K562 (cell line): Measurements from ENCODE around the gene NACC1. TPM values are rescaled to one million over a fixed set of nuclear protein-coding genes. Genes with fewer than 3 reads are reported as not detected.

ENCODE experiments used
- ATAC-seq: fragments of 200-7000 bp; cut with Tn5 transposase; 3 replicates; pipeline ENCODE4 v1.9.1; 2020; ENCODE audit warnings: moderate library complexity
- BruUV-seq: library from RNA; stranded (reverse); fragments of 400-500 nt; replicated peaks from 2 replicates; lab custom pipeline; 2021; lab: Mats Ljungman, UMichigan
- CTCF ChIA-PET: fragments of 300-600 bp; formaldehyde crosslinking; extraction: SDS; loops from one replicate; lab custom pipeline; 2021; ENCODE audit warnings: low intra/inter-chr PET ratio; lab: Yijun Ruan, JAX
- POLR2A ChIA-PET: fragments of 300-600, 350-650 bp; sonication (Branson Sonifier 250); formaldehyde crosslinking; extraction: SDS; loops from one replicate; lab custom pipeline; 2021; ENCODE audit warnings: antibody characterized with exemption, inconsistent platforms; lab: Yijun Ruan, JAX
- DNase-seq, 4 experiments: peaks; one replicate each; pipeline versions ENCODE4 v3.0.0 to v3.0.0-alpha.2; 2011 to 2018; ENCODE audit warnings: low spot score in 3 of 4, mixed read lengths in 3 of 4; ENCODE audit errors: extremely low read depth in 1 of 4
- FAIRE-seq: peaks from 2 replicates; lab custom pipeline; 2011; peaks lifted over from hg19 to GRCh38; lab: Jason Lieb, UNC
- H2AFZ ChIP-seq: 2 replicates; pipeline ENCODE4 v1.6.0; 2011; ENCODE audit warnings: low read depth, low read length, control low read depth, inconsistent platforms
- H3K27ac ChIP-seq: fragments of 200-600 bp; 3 replicates; pipeline ENCODE4 v1.8.0; 2011; ENCODE audit warnings: low read depth, mild to moderate bottlenecking, control low read depth, inconsistent platforms, low read length, moderate library complexity, mixed read lengths; ENCODE audit errors: extremely low read depth
- H3K27me3 ChIP-seq, 2 experiments: fragments of 300-600 bp in 1 of 2; 2 replicates in 1 of 2; 3 replicates in 1 of 2; pipeline versions ENCODE4 v1.6.0 to v1.8.0; 2011; ENCODE audit warnings: inconsistent platforms in 2 of 2, low read length in 2 of 2, mild to moderate bottlenecking in 1 of 2, mixed read lengths in 1 of 2, moderate library complexity in 1 of 2; ENCODE audit not compliant: control insufficient read depth in 2 of 2, insufficient read depth in 2 of 2
- H3K36me3 ChIP-seq: fragments of 300-600 bp; 3 replicates; pipeline ENCODE4 v1.8.0; 2011; ENCODE audit warnings: mild to moderate bottlenecking, low read length, inconsistent platforms; ENCODE audit not compliant: control insufficient read depth, insufficient read depth
- H3K4me1 ChIP-seq, 2 experiments: fragments of 200-600 bp in 1 of 2; replicated peaks in 1 of 2; 2 replicates in 1 of 2; 3 replicates in 1 of 2; pipeline versions ENCODE4 v1.5.1 to v1.8.0; 2011; ENCODE audit warnings: inconsistent platforms in 2 of 2, low read length in 2 of 2, mild to moderate bottlenecking in 1 of 2, mixed read lengths in 1 of 2, moderate library complexity in 1 of 2; ENCODE audit not compliant: control insufficient read depth in 2 of 2, insufficient read depth in 2 of 2
- H3K4me2 ChIP-seq: 2 replicates; pipeline ENCODE4 v1.6.1; 2011; ENCODE audit warnings: low read length, control low read depth, inconsistent platforms, mixed read lengths; ENCODE audit not compliant: insufficient read depth
- H3K4me3 ChIP-seq: fragments of 200-600 bp; sonication (generic), shearing (Covaris generic); 2 replicates; pipeline ENCODE4 v1.5.1; 2016; ENCODE audit warnings: control low read depth, inconsistent platforms
- H3K79me2 ChIP-seq: fragments of 200-600 bp; 3 replicates; pipeline ENCODE4 v1.8.0; 2011; ENCODE audit warnings: low read length, inconsistent platforms; ENCODE audit not compliant: control insufficient read depth, insufficient read depth
- H3K9ac ChIP-seq, 2 experiments: 2 replicates each; pipeline versions ENCODE4 v1.6.0 to v1.6.1; 2011; ENCODE audit warnings: low read depth in 2 of 2, low read length in 2 of 2, control low read depth in 1 of 2, inconsistent platforms in 1 of 2, mild to moderate bottlenecking in 1 of 2, mixed read lengths in 1 of 2; ENCODE audit not compliant: insufficient read depth in 1 of 2
- H3K9me1 ChIP-seq: one replicate; pipeline ENCODE4 v1.6.0; 2011; ENCODE audit warnings: inconsistent platforms, mild to moderate bottlenecking, low read length, moderate library complexity; ENCODE audit not compliant: control insufficient read depth, insufficient read depth
- H3K9me3 ChIP-seq: replicated peaks from 2 replicates; pipeline ENCODE4 v1.5.1; 2011; ENCODE audit warnings: low read depth, low read length, inconsistent platforms; ENCODE audit not compliant: control insufficient read depth, insufficient read depth
- H4K20me1 ChIP-seq: replicated peaks from 2 replicates; pipeline ENCODE4 v1.6.1; 2011; ENCODE audit warnings: low read length, inconsistent platforms, mixed read lengths; ENCODE audit not compliant: control insufficient read depth, insufficient read depth
- BMI1 ChIP-seq: fragments of 150-350 bp; IDR thresholded peaks from 2 replicates; pipeline ENCODE4 v1.6.1; 2014; ENCODE audit warnings: low read length
- HDAC3 ChIP-seq: fragments of 450-650 bp; IDR thresholded peaks from 2 replicates; pipeline ENCODE4 v1.6.1; 2018; ENCODE audit warnings: borderline replicate concordance, mild to moderate bottlenecking, moderate library complexity; ENCODE audit not compliant: partially characterized antibody
- HMG20B ChIP-seq: fragments of 250-450 bp; sonication (Bioruptor Pico); IDR thresholded peaks from 2 replicates; pipeline ENCODE4 v1.5.0; 2021; ENCODE audit warnings: mild to moderate bottlenecking
- IRF2 ChIP-seq: sonication (generic); formaldehyde crosslinking; IDR thresholded peaks from 2 replicates; pipeline ENCODE4 v1.8.1; 2022; ENCODE audit warnings: mild to moderate bottlenecking, missing genetic modification reagents
- KLF13 ChIP-seq: fragments of 450-650 bp; IDR thresholded peaks from 2 replicates; pipeline ENCODE4 v1.6.1; 2016; ENCODE audit warnings: missing genetic modification characterization, low read depth, mild to moderate bottlenecking, missing compliant biosample characterization, moderate library complexity, borderline replicate concordance
- LCOR ChIP-seq: sonication (generic); formaldehyde crosslinking; IDR thresholded peaks from 2 replicates; pipeline ENCODE4 v1.8.0; 2022; ENCODE audit warnings: mild to moderate bottlenecking, missing genetic modification reagents
- NFYB ChIP-seq: IDR thresholded peaks from 2 replicates; pipeline ENCODE4 v1.6.1; 2011; ENCODE audit warnings: mild to moderate bottlenecking, moderate library complexity; ENCODE audit not compliant: insufficient read length; ENCODE audit errors: extremely low read depth
- PTTG1 ChIP-seq: fragments of 450-650 bp; IDR thresholded peaks from 2 replicates; pipeline ENCODE4 v1.6.1; 2016; ENCODE audit warnings: low read depth, mild to moderate bottlenecking, missing genetic modification characterization, missing compliant biosample characterization
- RBM34 ChIP-seq: fragments of 200-400 bp; formaldehyde crosslinking; IDR thresholded peaks from 2 replicates; pipeline ENCODE4 v1.6.1; 2018; ENCODE audit warnings: low read length, borderline replicate concordance; ENCODE audit not compliant: insufficient read depth
- ZNF561 ChIP-seq: fragments of 450-650 bp; formaldehyde crosslinking; conservative IDR thresholded peaks from 2 replicates; pipeline ENCODE4 v1.4.0; 2020; ENCODE audit warnings: mild to moderate bottlenecking, moderate library complexity
- ZNF695 ChIP-seq: fragments of 450-650 bp; formaldehyde crosslinking; IDR thresholded peaks from 2 replicates; pipeline ENCODE4 v1.4.0; 2020; ENCODE audit warnings: mild to moderate bottlenecking, moderate library complexity
- WGBS: fragments of 100-300 bp; shearing (Covaris generic); methylation state at CpG from one replicate; pipeline ENCODE4 v1.1.6; 2016; ENCODE audit warnings: low coverage, mixed read lengths; ENCODE audit not compliant: insufficient coverage; ENCODE audit errors: missing lambda C conversion rate; 5-methylcytosine and 5-hydroxymethylcytosine counted together
- in situ Hi-C: fragments of 300-500 bp; cut with MboI; formaldehyde crosslinking; loops from 4 replicates; pipeline ENCODE4 v1.15.0; 2018; ENCODE audit warnings: inconsistent platforms, mixed read lengths
- intact Hi-C: fragments of 100-400 bp; cut with micrococcal nuclease; formaldehyde crosslinking; loops from 2 replicates; pipeline ENCODE4 v1.14.2; 2022
- polyA plus RNA-seq, 8 experiments: library from polyadenylated mRNA; depleted of rRNA in 4 of 8; stranded (reverse) in 5 of 8; unstranded in 3 of 8; fragments of >200 nt; fragmentation: Nextera tagmentation in 2 of 8; fragmentation: Illumina TruSeq in 1 of 8; extraction: Ambion mirVana in 2 of 8; extraction: Trizol in 1 of 8; gene quantifications; 2 replicates each; pipeline versions ENCODE4 v1.2.1 to v1.2.3, GENCODE V29; 2011 to 2014; ENCODE audit warnings: inconsistent platforms in 1 of 8, missing spikeins in 1 of 8
- total RNA-seq, 7 experiments: library from RNA; depleted of rRNA in 6 of 7; stranded (reverse); fragments of >200 nt in 6 of 7; fragmentation: Illumina TruSeq in 2 of 7; extraction: Trizol in 2 of 7; gene quantifications; 2 replicates each; pipeline versions ENCODE4 v1.2.1 to v1.2.3, GENCODE V29; 2011 to 2021; ENCODE audit warnings: low replicate concordance in 1 of 7
- TF ChIP-seq, protein P1 (sequence below): sonication (generic); formaldehyde crosslinking; IDR thresholded peaks from 2 replicates; pipeline ENCODE4 v1.8.0; 2022; ENCODE audit warnings: mild to moderate bottlenecking, missing genetic modification reagents
- TF ChIP-seq, protein P2 (sequence below): fragments of 200-400 bp; formaldehyde crosslinking; IDR thresholded peaks from 2 replicates; pipeline ENCODE4 v1.6.1; 2017; ENCODE audit warnings: mild to moderate bottlenecking, low read depth, low read length, moderate library complexity
- TF ChIP-seq, protein P3 (sequence below): conservative IDR thresholded peaks from 2 replicates; pipeline ENCODE4 v1.6.1; 2011; ENCODE audit warnings: low read depth, mild to moderate bottlenecking, low read length; ENCODE audit not compliant: control insufficient read depth

Gene NACC1
- total and polyA plus RNA-seq, 9 of the 15 experiments (the other 6 are each of a cell fraction or from before 2014, with no cell fraction given), result 0.04 to 96.6 (median 25.8) TPM

DNA sequence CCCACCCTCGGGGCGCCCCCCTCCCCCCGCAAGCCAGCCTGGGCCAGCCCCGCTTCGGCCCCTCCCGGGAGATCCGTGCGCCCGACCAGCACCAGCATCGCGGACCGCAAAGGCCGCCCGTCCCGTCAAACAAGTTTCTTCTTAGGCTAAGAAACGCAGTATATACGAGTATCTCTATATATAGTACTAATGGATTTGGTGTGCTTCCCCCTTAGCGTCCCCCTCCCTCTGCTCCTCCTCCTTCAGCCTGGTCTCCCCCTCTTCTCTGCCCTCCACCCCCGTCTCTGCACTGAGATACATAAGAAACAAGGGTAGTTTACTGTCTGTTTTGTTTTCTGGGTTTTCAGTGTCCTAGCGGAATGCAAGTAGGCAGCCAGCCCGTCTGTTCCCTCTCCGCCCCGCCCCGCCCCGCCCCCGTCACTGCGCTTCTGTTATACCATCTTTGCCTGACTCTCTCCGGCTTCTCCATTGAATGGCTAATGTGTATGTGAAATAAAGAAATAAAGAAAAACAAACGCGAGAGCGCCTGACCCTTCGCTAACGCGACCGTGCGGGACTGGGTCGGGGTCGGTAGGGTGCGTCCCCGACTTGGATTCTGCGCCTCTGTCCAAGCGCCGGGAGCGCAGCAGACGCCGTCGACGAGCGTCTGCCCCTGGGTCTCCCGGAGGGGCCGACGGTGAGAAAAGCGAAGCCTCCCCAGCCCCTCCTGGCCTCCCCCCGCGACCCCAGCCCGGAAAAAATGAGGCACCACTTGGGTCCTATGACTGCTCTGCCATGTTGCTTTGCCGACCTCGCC, 19.6 kb upstream of the NACC1 start:
- no TSS peak for BruUV-seq
- no peaks in the 10 kb centered on the region for H3K9me1 ChIP-seq
- peak overlapping the region; percentile 98 for H3K4me3 ChIP-seq
- ATAC-seq (peak; percentile 3), DNase-seq (peak in 3 of 4 experiments; percentile 25 to 85 (median 62)), FAIRE-seq (peak; percentile 37)
- peaks cover 40 to 82% of the 10 kb centered on the region in 2 experiments for H3K4me1 ChIP-seq
- H4K20me1 ChIP-seq, result no peaks in the 10 kb centered on the region
- peak overlapping the region; percentile 98 for H3K27ac ChIP-seq
- ChIA-PET CTCF (interaction anchor here (0.6 to 0.8 kb wide), 2 partner anchors 58 to 163 kb away, joined by 3 read pairs; no protein-coding TSS in a partner anchor), POLR2A (interaction anchor here (0.8 to 1.1 kb wide), 2 partner anchors 8 to 54 kb away, joined by 4 to 7 read pairs; no protein-coding TSS in a partner anchor)
- H3K9ac ChIP-seq, result peak overlapping the region; percentile 74 to 95
- H3K79me2 ChIP-seq, result peaks cover 56% of the 10 kb centered on the region
- no peaks in the 10 kb centered on the region for H3K9me3 ChIP-seq
- WGBS, result under 1% methylated on average over 41 of the region's 58 CpGs
- intact Hi-C loops, result loop anchor here (1.0 kb wide), 1 partner anchor 164 kb away; no protein-coding TSS in a partner anchor
- peaks cover 37% of the 10 kb centered on the region for H3K36me3 ChIP-seq
- H3K4me2 ChIP-seq, result peak overlapping the region; percentile 99
- in situ Hi-C loops, result no loop called here
- no peaks in the 10 kb centered on the region for H3K27me3 ChIP-seq
- H2AFZ ChIP-seq, result no peak overlapping the region
- 0 out of 2 replicates have a peak, but pooled peaks have one; percentile 7 for TF ChIP-seq HMG20B (CRISPR knock-in tag)
- TF ChIP-seq IRF2, result no peak
- TF ChIP-seq BMI1, result no peak
- no peak for TF ChIP-seq LCOR (CRISPR knock-in tag)
- TF ChIP-seq HDAC3, result no peak
- TF ChIP-seq ZNF695 (CRISPR knock-in tag), result peak; percentile 24; the same call in 1 of the 2 replicates
- no peak for TF ChIP-seq NFYB
- TF ChIP-seq ZNF561, result 0 out of 2 replicates have a peak, but pooled peaks have one; percentile 13
- TF ChIP-seq PTTG1 (tag), result no peak
- TF ChIP-seq, protein P1, sequence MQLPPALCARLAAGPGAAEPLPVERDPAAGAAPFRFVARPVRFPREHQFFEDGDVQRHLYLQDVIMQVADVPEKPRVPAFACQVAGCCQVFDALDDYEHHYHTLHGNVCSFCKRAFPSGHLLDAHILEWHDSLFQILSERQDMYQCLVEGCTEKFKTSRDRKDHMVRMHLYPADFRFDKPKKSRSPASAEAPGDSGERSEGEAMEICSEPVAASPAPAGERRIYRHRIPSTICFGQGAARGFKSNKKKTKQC, result no peak
- no peak for TF ChIP-seq RBM34
- TF ChIP-seq KLF13 (tag), result no peak
- TF ChIP-seq, protein P2, sequence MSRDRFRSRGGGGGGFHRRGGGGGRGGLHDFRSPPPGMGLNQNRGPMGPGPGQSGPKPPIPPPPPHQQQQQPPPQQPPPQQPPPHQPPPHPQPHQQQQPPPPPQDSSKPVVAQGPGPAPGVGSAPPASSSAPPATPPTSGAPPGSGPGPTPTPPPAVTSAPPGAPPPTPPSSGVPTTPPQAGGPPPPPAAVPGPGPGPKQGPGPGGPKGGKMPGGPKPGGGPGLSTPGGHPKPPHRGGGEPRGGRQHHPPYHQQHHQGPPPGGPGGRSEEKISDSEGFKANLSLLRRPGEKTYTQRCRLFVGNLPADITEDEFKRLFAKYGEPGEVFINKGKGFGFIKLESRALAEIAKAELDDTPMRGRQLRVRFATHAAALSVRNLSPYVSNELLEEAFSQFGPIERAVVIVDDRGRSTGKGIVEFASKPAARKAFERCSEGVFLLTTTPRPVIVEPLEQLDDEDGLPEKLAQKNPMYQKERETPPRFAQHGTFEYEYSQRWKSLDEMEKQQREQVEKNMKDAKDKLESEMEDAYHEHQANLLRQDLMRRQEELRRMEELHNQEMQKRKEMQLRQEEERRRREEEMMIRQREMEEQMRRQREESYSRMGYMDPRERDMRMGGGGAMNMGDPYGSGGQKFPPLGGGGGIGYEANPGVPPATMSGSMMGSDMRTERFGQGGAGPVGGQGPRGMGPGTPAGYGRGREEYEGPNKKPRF, result no peak
- TF ChIP-seq, protein P3, sequence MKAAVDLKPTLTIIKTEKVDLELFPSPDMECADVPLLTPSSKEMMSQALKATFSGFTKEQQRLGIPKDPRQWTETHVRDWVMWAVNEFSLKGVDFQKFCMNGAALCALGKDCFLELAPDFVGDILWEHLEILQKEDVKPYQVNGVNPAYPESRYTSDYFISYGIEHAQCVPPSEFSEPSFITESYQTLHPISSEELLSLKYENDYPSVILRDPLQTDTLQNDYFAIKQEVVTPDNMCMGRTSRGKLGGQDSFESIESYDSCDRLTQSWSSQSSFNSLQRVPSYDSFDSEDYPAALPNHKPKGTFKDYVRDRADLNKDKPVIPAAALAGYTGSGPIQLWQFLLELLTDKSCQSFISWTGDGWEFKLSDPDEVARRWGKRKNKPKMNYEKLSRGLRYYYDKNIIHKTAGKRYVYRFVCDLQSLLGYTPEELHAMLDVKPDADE, result no peak; the same call in 1 of the 2 replicates
